Neural progenitor cell (in vitro differentiated cells): Measurements from ENCODE around the gene TTLL8.

ENCODE experiments used
- EZH2 ChIP-seq: fragments of 200-600 bp; sonication (generic); IDR thresholded peaks from 2 replicates; pipeline ENCODE4 v1.6.1; 2017; ENCODE audit warnings: antibody characterized with exemption, mild to moderate bottlenecking, moderate library complexity
- TF ChIP-seq, protein P1 (sequence below): fragments of 200-600 bp; sonication (generic); IDR thresholded peaks from 2 replicates; pipeline ENCODE4 v1.5.1; 2017; ENCODE audit warnings: antibody characterized with exemption, mild to moderate bottlenecking

DNA sequence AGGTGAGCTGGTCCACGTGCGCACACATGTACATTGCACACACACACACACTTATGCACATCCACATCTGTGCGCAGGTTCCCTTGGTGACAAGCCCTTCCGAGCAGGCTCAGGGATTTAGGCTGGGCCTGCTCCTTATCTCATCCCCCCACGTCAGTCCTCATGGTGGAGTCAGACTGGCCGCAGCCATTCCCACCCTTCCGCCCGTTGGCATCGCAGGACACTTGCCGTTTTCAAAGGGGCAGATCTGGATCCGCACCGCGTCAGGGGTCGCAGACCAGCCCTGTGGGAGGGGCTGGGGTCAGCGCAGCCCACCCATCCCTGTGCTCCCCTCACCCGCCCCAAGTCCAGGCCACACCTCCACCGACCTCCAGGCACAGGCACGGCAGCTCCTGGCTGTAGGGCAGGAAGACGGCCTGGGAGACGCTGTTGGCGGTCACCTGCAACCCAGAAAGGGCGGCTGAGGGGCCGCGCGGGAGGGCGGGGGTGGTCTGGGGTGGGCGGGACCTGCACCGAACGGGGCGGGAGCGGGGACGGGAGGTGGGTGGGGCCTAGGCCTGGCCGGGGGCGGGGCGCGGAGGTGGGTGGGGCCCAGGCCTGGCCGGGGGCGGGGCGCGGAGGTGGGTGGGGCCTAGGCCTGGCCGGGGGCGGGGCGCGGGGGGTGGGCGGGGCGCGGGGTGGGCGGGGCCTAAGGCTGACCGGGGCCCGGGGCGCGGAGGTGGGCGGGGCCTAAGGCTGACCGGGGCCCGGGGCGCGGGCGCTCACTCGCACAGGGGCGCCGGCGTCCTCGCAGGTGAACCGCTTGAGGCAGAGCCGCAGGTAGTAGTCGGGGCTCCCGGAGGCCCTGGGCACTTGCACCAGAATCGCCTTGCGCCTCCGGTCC lies 58.8 kb downstream of the TTLL8 start:
- TF ChIP-seq, protein P1, sequence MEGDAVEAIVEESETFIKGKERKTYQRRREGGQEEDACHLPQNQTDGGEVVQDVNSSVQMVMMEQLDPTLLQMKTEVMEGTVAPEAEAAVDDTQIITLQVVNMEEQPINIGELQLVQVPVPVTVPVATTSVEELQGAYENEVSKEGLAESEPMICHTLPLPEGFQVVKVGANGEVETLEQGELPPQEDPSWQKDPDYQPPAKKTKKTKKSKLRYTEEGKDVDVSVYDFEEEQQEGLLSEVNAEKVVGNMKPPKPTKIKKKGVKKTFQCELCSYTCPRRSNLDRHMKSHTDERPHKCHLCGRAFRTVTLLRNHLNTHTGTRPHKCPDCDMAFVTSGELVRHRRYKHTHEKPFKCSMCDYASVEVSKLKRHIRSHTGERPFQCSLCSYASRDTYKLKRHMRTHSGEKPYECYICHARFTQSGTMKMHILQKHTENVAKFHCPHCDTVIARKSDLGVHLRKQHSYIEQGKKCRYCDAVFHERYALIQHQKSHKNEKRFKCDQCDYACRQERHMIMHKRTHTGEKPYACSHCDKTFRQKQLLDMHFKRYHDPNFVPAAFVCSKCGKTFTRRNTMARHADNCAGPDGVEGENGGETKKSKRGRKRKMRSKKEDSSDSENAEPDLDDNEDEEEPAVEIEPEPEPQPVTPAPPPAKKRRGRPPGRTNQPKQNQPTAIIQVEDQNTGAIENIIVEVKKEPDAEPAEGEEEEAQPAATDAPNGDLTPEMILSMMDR, result no peak
- TF ChIP-seq EZH2, result no peak
